Activated CD8-positive, alpha-beta memory T cell treated with anti-CD3 and anti-CD28 coated beads, Interleukin-2, amount 50 U/mL, for 48 hours (primary cell): ENCODE measurements around the gene GDF11.

Experiments used
- DNase-seq: peaks from one replicate; pipeline ENCODE4 v3.0.0-alpha.2; 2020

The GDF11 gene

GRCh38 chr12:55724226-55724939, 18.5 kb upstream of the GDF11 start:
- DNase-seq, result peak; percentile 83

- no peak for DNase-seq
These were observed 18.0 kb upstream of the GDF11 start for GRCh38 chr12:55724940-55725309.

- no peak for DNase-seq
These were observed 17.4 kb upstream of the GDF11 start for GRCh38 chr12:55725556-55725955.

- DNase-seq, result no peak
These were observed 16.0 kb upstream of the GDF11 start for GRCh38 chr12:55726971-55727370.

- DNase-seq, result no peak
These were observed 15.2 kb upstream of the GDF11 start for GRCh38 chr12:55727643-55728185.

GRCh38 chr12:55728186-55728938, 14.6 kb upstream of the GDF11 start:
- DNase-seq, result no peak

- peak; percentile 92 for DNase-seq
These were observed 13.7 kb upstream of the GDF11 start, which contains the start of gene CD63 for GRCh38 chr12:55728939-55729818. Gene CD63, minus strand, starts transcription at chr12:55729009. Its CDS starts 668 bp downstream, at chr12:55728341.

- DNase-seq, result no peak
These were observed 12.8 kb upstream of the GDF11 start for GRCh38 chr12:55729819-55730818.

GRCh38 chr12:55732288-55732687, 10.6 kb upstream of the GDF11 start:
- no peak for DNase-seq

- no peak for DNase-seq
These were observed 9.8 kb upstream of the GDF11 start for GRCh38 chr12:55733021-55733555.

- no peak for DNase-seq
These were observed 9.1 kb upstream of the GDF11 start for GRCh38 chr12:55733858-55734257.

GRCh38 chr12:55734595-55734994, 8.3 kb upstream of the GDF11 start:
- DNase-seq, result no peak

GRCh38 chr12:55736076-55736475, 6.8 kb upstream of the GDF11 start:
- DNase-seq, result no peak

GRCh38 chr12:55736780-55737580, 5.9 kb upstream of the GDF11 start:
- DNase-seq, result peak; percentile 79

GRCh38 chr12:55737581-55738122, 5.3 kb upstream of the GDF11 start:
- no peak for DNase-seq

- DNase-seq, result peak; percentile 87
These were observed 4.5 kb upstream of the GDF11 start for GRCh38 chr12:55738123-55739024.

GRCh38 chr12:55739025-55739378, 3.9 kb upstream of the GDF11 start:
- DNase-seq, result no peak

GRCh38 chr12:55741931-55742680, 816 bp upstream of the GDF11 start:
- no peak for DNase-seq
